Measurements from ENCODE around the gene VPS37D. TPM values are rescaled to one million over a fixed set of nuclear protein-coding genes. Genes with fewer than 3 reads are reported as not detected.
"Not testable (repeated sequence)": the region's sequence is repeated elsewhere in the genome, so short reads cannot be mapped to it uniquely, and the experiment has no call there.

The VPS37D gene

GRCh38 chr7:73720443-73720842 is 52.8 kb downstream of the VPS37D start:
- H3K27me3 ChIP-seq (ENCODE audit: insufficient read depth, low read length, poor library complexity); H4K5ac ChIP-seq (ENCODE audit: low read length); H3K18ac ChIP-seq (ENCODE audit: low read length); H2BK120ac ChIP-seq (ENCODE audit: low read depth, low read length); H3K4ac ChIP-seq (ENCODE audit: low read depth, low read length); H2BK5ac ChIP-seq (ENCODE audit: low read length); H3K4me1 ChIP-seq (ENCODE audit: control insufficient read depth, low read depth, low read length); H3K56ac ChIP-seq (ENCODE audit: low read length); DNase-seq; H4K8ac ChIP-seq (ENCODE audit: low read depth, low read length); H3K9ac ChIP-seq (ENCODE audit: low read length); H3K27ac ChIP-seq (ENCODE audit: low read depth, low read length); H2BK15ac ChIP-seq (replicated peaks; ENCODE audit: low read depth); H3K4me3 ChIP-seq (ENCODE audit: low read length); H3K4me2 ChIP-seq (ENCODE audit: low read length); H3K79me1 ChIP-seq (ENCODE audit: low read length); H3K79me2 ChIP-seq (ENCODE audit: control insufficient read depth, insufficient read depth, low read length); H2AK5ac ChIP-seq (ENCODE audit: low read length); H3K23ac ChIP-seq (ENCODE audit: low read length); H3K36me3 ChIP-seq (ENCODE audit: control insufficient read depth, insufficient read depth, low read length): not testable (repeated sequence)
- WGBS (ENCODE audit: extremely low coverage, insufficient coverage, low lambda C conversion rate) = no CpG with 5 or more reads among the region's 9 CpGs

- H3K79me1 ChIP-seq (ENCODE audit: low read length) = no peaks in the 10 kb centered on the region
- no peak overlapping the region for H4K5ac ChIP-seq (ENCODE audit: low read length)
- no peak overlapping the region for H2AK5ac ChIP-seq (ENCODE audit: low read length)
- no peak overlapping the region for H3K4me3 ChIP-seq (ENCODE audit: low read length)
- H3K79me2 ChIP-seq (ENCODE audit: control insufficient read depth, insufficient read depth, low read length) = no peaks in the 10 kb centered on the region
- no peak overlapping the region for H2BK120ac ChIP-seq (ENCODE audit: low read depth, low read length)
- no peak overlapping the region for H2BK5ac ChIP-seq (ENCODE audit: low read length)
- H3K36me3 ChIP-seq (ENCODE audit: control insufficient read depth, insufficient read depth, low read length) = no peaks in the 10 kb centered on the region
- no peaks in the 10 kb centered on the region for H3K4me1 ChIP-seq (ENCODE audit: control insufficient read depth, low read depth, low read length)
- no peak overlapping the region for H3K4me2 ChIP-seq (ENCODE audit: low read length)
- no peak overlapping the region for H3K9ac ChIP-seq (ENCODE audit: low read length)
- H3K18ac ChIP-seq (ENCODE audit: low read length) = no peak overlapping the region
- no peak overlapping the region for H4K8ac ChIP-seq (ENCODE audit: low read depth, low read length)
- H3K4ac ChIP-seq (ENCODE audit: low read depth, low read length) = no peak overlapping the region
- no peak overlapping the region for H3K27ac ChIP-seq (ENCODE audit: low read depth, low read length)
- H2BK15ac ChIP-seq (replicated peaks; ENCODE audit: low read depth) = no peak overlapping the region
- H3K23ac ChIP-seq (ENCODE audit: low read length) = no peak overlapping the region
- no peak for DNase-seq
- no CpG with 5 or more reads among the region's 3 CpGs for WGBS (ENCODE audit: extremely low coverage, insufficient coverage, low lambda C conversion rate)
- H3K27me3 ChIP-seq (ENCODE audit: insufficient read depth, low read length, poor library complexity) = peaks cover 2% of the 10 kb centered on the region
- no peak overlapping the region for H3K56ac ChIP-seq (ENCODE audit: low read length)
These were observed 53.8 kb downstream of the VPS37D start for GRCh38 chr7:73721377-73721817.

Small RNA genes within 50 kb of the gene (small RNA-seq; reads per million reads assigned to genes)
- not detected for gene MIR4284 (ENCODE audit: insufficient read depth)
